Pancreas (tissue), 10 donors: ENCODE data around the gene NBPF8. TPM values are rescaled to one million over a fixed set of nuclear protein-coding genes. Genes with fewer than 3 reads are reported as not detected.
"Not testable (repeated sequence)": the region's sequence is repeated elsewhere in the genome, so short reads cannot be mapped to it uniquely, and the experiment has no call there.

Experiments used
- ATAC-seq, 4 donors: fragments of 200-7000 bp; cut with Tn5 transposase; one replicate each; pipeline versions ENCODE4 v1.8.0 to v1.9.1; 2020; ENCODE audit warnings: mild to moderate bottlenecking in 4 of 4, moderate library complexity in 4 of 4
- DNase-seq, 6 donors: peaks; one replicate each; pipeline ENCODE4 v3.0.0-alpha.2; 2020
- FAIRE-seq: peaks from 2 replicates; lab custom pipeline; 2012; peaks lifted over from hg19 to GRCh38; lab: Jason Lieb, UNC
- H3K27ac ChIP-seq, 4 donors: fragments of 200-600 bp; sonication (generic); 1 replicate in 3 of 4; 2 replicates in 1 of 4; pipeline versions ENCODE4 v1.5.0 to v1.8.0; 2020
- H3K27me3 ChIP-seq, 4 donors: fragments of 200-600 bp; one replicate each; pipeline ENCODE4 v1.8.0; 2021
- H3K36me3 ChIP-seq, 3 donors: fragments of 200-600 bp; sonication (generic) in 1 of 3; one replicate each; pipeline versions ENCODE4 v1.5.0 to v1.8.0; 2020 to 2021
- H3K4me1 ChIP-seq, 3 donors: fragments of 200-600 bp; one replicate each; pipeline ENCODE4 v1.8.0; 2021
- H3K4me3 ChIP-seq, 4 donors: fragments of 200-600 bp; sonication (generic) in 2 of 4; one replicate each; pipeline versions ENCODE4 v1.5.0 to v1.8.0; 2020 to 2021
- H3K9me3 ChIP-seq, 4 donors: fragments of 200-600 bp; one replicate each; pipeline ENCODE4 v1.8.0; 2021
- CTCF ChIP-seq, 4 donors: fragments of 200-600 bp; sonication (generic) in 3 of 4; IDR thresholded peaks; one replicate each; pipeline versions ENCODE4 v1.5.0 to v1.8.0; 2021; ENCODE audit warnings: antibody characterized with exemption in 4 of 4
- WGBS, 2 donors: extraction: QIAGEN DNeasy Blood & Tissue Kit; methylation state at CpG; one replicate each; pipeline ENCODE4 v1.1.7; 2013; 5-methylcytosine and 5-hydroxymethylcytosine counted together
- intact Hi-C, 3 donors: fragments of 100-400 bp; cut with DNase I; formaldehyde crosslinking; loops; one replicate each; pipeline versions ENCODE4 v1.11.1 to v1.14.2; 2022
- polyA plus RNA-seq, 2 donors: library from polyadenylated mRNA; stranded (reverse); fragments of 200-250 nt; gene quantifications; one replicate each; pipeline ENCODE4 v1.2.3, GENCODE V29; 2013
- total RNA-seq, 6 donors: library from RNA; stranded (reverse); fragmentation: NEBNext Ultra II Directional in 4 of 6; extraction: Animal tissue kit (Norgen Biotek cat#: 25700) in 4 of 6; gene quantifications; one replicate each; pipeline versions ENCODE4 v1.2.1 to v1.2.4, GENCODE V29; 2021 to 2023
- donor health status: healthy with polysubstance abuse.
- donor health status: DM: no; HTN: no; CAD: no; lungs with moderate emphysema.
- donor health status: DM: no; HTN: no; CAD: no.
- donor health status: control.
- donor health status: control.
- donor health status: Bipolar disorder and iron deficiency.
- donor health status: DM: yes; HTN: yes; CAD: no.
- donor health status: DM: no; HTN: no; CAD: no.
- donor health status: DM: no; HTN: no; CAD: no.
- donor health status: DM: yes; HTN: yes; CAD: no.

Gene NBPF8, protein sequence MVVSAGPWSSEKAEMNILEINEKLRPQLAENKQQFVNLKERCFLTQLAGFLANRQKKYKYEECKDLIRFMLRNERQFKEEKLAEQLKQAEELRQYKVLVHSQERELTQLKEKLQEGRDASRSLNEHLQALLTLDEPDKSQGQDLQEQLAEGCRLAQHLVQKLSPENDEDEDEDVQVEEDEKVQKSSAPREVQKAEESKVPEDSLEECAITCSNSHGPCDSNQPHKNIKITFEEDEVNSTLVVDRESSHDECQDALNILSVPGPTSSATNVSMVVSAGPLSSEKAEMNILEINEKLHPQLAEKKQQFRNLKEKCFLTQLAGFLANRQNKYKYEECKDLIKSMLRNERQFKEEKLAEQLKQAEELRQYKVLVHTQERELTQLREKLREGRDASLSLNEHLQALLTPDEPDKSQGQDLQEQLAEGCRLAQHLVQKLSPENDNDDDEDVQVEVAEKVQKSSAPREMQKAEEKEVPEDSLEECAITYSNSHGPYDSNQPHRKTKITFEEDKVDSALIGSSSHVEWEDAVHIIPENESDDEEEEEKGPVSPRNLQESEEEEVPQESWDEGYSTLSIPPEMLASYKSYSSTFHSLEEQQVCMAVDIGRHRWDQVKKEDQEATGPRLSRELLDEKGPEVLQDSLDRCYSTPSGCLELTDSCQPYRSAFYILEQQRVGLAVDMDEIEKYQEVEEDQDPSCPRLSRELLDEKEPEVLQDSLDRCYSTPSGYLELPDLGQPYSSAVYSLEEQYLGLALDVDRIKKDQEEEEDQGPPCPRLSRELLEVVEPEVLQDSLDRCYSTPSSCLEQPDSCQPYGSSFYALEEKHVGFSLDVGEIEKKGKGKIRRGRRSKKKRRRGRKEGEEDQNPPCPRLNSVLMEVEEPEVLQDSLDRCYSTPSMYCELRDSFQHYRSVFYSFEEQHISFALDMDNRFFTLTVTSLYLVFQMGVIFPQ
- total RNA-seq (1 to 10 TPM; 4.4 to 8.3 (median 5.6) TPM), polyA plus RNA-seq (10 to 100 TPM; 10.8 to 12.0 TPM)

GRCh38 chr1:120414911-120415480 is at the start of gene NBPF8:
Gene NBPF8 (plus strand): TSS chr1:120415035. CDS start chr1:120436523, 21,488 bp downstream.
- peak within 1 kb of the TSS in 3 of 4 donors; percentile 41 to 63 (median 60) for H3K27ac ChIP-seq
- FAIRE-seq = not testable (repeated sequence)

DNA sequence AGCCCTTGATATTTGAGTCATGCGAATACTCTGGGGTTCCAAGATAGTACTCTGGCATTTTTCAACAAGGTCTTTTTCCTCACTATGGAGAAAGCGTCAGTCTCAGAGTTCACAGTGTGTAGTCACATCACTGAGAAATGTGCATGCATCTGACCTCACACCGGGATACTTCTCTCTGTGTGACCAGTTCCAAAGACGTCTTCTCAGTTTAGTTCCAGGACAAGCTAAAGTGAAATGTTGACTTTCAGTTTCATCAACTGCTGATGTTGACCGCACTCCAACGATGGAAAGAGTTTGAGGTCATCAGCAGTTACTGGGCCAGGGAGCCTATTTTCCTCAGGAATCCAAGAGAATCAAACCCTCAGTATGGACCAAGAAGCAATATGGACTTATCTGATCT is 47.1 kb upstream of the NBPF8 start:
- H3K4me1 ChIP-seq, ATAC-seq, FAIRE-seq, H3K27me3 ChIP-seq, H3K4me3 ChIP-seq, H3K9me3 ChIP-seq, intact Hi-C loops, H3K27ac ChIP-seq, H3K36me3 ChIP-seq, DNase-seq: not testable (repeated sequence)
- WGBS, 2 donors = 76 to 94% methylated on average over 5 to 6 of the region's 6 CpGs

More at GRCh38 chr1:120414911-120415480, at the start of gene NBPF8:
- peak; percentile 59 to 92 (median 74) for DNase-seq
- peak; percentile 97 to 99 (median 98) for ATAC-seq
- WGBS, 2 donors = 1 to 3% methylated on average over 20 to 50 of the region's 64 CpGs
- H3K4me1 ChIP-seq, H3K36me3 ChIP-seq, intact Hi-C loops, H3K27me3 ChIP-seq, H3K9me3 ChIP-seq: not testable (repeated sequence)
- H3K4me3 ChIP-seq = peak within 1 kb of the TSS; percentile 39 to 54 (median 47)

DNA sequence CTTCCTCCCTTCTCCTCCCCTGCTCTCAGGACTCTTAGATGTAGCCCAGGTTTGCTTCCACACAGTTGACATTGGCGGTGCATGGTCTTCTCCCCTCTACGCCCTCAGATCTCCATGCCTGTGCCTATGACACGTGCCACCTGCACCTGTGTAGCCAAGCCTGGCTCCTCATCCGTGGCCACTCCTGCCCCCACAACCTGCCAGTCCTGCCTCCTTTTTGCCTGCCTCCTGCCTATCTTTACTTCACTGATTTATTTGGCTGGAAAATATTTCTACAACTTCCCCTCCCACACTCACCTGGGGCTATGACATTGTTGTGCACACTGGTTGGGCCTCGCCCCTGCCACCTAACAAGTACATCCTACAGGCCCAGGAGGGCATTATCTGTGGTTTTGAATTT is 28.2 kb upstream of the NBPF8 start:
- FAIRE-seq, DNase-seq: not testable (repeated sequence)
- WGBS, 2 donors = 76 to 83% methylated on average over 4 to 5 of the region's 5 CpGs

DNA sequence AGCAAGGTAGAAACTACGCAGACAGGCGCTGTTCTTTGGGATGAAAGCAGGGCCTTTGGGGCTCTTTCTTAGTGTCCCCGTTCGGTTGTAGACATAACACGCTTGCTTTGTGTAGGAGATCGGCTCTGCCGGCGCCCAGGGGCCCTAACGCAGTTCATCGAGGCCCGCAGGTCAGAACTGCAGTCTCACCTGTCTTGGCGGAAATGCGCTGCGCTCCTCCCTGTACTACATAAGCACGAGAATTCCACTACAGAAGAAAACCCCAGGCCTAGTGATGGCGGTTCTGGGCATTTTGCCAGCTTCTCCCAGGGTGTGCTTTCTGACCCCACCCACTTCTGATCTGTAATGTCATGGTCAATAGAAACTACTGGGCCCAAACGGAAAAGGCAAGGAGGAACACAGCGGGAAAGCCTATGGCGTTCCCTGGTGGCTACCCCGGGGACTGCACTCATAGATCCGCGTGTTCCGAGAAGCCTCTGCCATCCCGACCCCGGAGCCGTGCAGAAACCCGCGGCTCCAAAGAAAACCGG is 26.2 kb upstream of the NBPF8 start:
- H3K9me3 ChIP-seq, H3K4me1 ChIP-seq, ATAC-seq, FAIRE-seq, H3K27ac ChIP-seq, H3K27me3 ChIP-seq, H3K4me3 ChIP-seq, intact Hi-C loops, H3K36me3 ChIP-seq: not testable (repeated sequence)
- 18 to 28% methylated on average over 13 to 15 of the region's 29 CpGs for WGBS, 2 donors
- peak in 3 of 6 donors; percentile 1 to 37 (median 14) for DNase-seq

More for the DNA sequence above, 28.2 kb upstream of the NBPF8 start:
- ATAC-seq, H3K9me3 ChIP-seq, H3K27ac ChIP-seq, H3K27me3 ChIP-seq, H3K4me1 ChIP-seq, H3K4me3 ChIP-seq, intact Hi-C loops, H3K36me3 ChIP-seq: not testable (repeated sequence)

DNA sequence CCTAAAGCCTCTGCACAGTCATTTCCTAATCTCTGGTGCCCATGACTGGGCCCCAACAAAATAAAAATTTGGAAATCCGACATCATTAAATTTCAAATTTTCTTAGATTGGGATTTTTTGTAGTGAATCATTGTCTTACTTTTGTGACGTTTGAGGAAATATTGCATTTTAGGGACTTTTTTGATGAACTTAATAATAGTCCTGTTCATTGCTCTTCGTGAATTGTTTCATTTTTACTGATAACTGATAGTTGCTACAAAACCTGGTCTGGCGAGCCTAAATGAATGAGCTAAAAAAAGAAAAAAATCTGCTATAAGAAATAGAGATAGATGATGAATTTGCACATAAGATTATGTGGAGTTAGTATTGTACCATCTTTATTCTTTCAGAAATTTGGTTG is 23.5 kb upstream of the NBPF8 start:
- DNase-seq, H3K27ac ChIP-seq, H3K27me3 ChIP-seq, intact Hi-C loops, H3K9me3 ChIP-seq, ATAC-seq, H3K36me3 ChIP-seq, H3K4me3 ChIP-seq, FAIRE-seq, H3K4me1 ChIP-seq: not testable (repeated sequence)
- WGBS, 2 donors = 60 to 78% methylated on average over 3 to 4 of the region's 4 CpGs

DNA sequence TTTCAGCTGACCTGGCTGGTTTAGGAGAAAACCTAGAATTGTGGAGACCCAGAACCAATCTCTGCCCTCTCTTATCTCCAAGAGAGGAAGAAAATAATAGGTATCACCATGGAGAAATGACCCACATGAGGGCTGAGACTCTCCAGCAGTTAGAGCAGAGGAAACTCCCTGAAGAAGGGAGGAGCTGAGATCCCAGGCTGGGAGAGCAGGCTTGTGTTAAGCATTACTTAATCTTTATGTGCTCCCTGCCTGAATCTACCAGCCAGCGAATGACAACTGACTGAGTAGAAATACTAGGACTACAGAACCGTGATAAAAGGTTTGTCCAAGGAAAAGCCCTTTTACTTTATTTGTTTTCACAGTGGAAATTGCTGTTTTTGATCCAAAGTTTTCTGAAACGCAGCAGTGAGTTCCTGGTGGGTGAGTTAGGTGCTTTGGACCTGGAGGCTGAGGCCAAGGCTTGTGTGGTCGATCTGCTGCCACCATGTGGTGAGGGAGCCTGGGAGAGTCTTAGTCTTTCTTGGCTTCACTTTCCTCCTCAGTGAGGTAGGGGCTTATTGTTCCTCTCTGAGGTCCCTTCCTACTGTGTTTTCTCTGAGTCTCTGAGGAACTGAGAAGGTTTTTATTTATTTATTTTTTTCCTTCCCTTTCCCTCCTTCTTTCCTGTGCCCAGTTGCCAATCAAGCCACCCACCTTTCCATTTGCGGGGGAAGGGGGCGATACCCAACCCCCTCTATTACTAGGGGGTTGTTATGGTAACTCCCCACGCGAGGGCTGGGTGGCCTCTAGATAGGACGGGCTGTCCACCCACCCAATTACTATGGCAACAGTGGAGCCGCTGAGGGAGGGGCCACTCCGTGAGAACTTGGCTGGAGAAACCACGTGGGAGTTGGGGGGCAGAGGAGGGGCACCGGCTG is 21.3 kb upstream of the NBPF8 start:
- WGBS, 2 donors = 31 to 45% methylated on average over 4 to 6 of the region's 13 CpGs
- H3K9me3 ChIP-seq, H3K27me3 ChIP-seq, H3K36me3 ChIP-seq, H3K27ac ChIP-seq, H3K4me3 ChIP-seq, FAIRE-seq, intact Hi-C loops, DNase-seq, H3K4me1 ChIP-seq: not testable (repeated sequence)
- peak in 3 of 4 donors; percentile 37 to 66 (median 44) for ATAC-seq
- TF ChIP-seq CTCF (IDR thresholded peaks at IDR 0.05) = peak in 1 of 4 donors; percentile 8

DNA sequence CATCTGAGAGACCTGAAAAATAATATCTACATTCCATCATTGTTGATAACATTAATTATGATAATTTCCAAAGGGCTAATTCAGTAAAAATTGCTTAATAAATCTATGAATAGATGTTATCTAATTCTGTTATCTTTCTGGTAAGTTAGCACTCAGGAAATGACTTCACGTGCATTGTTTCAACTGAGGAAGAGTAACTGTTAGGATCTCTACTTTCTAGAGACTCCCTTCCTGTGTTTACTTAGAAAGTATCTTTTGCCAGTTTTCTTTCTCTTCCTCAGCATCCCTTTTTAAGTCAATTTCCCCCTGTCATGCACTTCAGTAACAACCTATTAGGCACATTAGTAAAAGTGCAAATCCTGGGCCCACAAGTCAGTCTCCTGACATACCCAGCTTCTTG is 9.5 kb upstream of the NBPF8 start:
- DNase-seq, H3K4me1 ChIP-seq, FAIRE-seq, ATAC-seq, H3K27me3 ChIP-seq, H3K36me3 ChIP-seq, intact Hi-C loops, H3K9me3 ChIP-seq, H3K27ac ChIP-seq, H3K4me3 ChIP-seq: not testable (repeated sequence)
- no CpG with 5 or more reads among the region's 1 CpG for WGBS, 2 donors

GRCh38 chr1:120414451-120414850 is 384 bp upstream of the NBPF8 start:
- H3K4me3 ChIP-seq = peak overlapping the region in 3 of 4 donors; percentile 39 to 54 (median 43)
- intact Hi-C loops, H3K9me3 ChIP-seq, DNase-seq, H3K27ac ChIP-seq, H3K36me3 ChIP-seq, ATAC-seq, FAIRE-seq, H3K4me1 ChIP-seq, H3K27me3 ChIP-seq: not testable (repeated sequence)
- WGBS, 2 donors = 8 to 10% methylated on average over 6 to 7 of the region's 16 CpGs

- H3K9me3 ChIP-seq, intact Hi-C loops, FAIRE-seq, H3K36me3 ChIP-seq, H3K4me1 ChIP-seq, H3K27me3 ChIP-seq: not testable (repeated sequence)
- WGBS, 2 donors = 4 to 7% methylated on average over 16 to 20 of the region's 23 CpGs
- Histone ChIP-seq H3K27ac (peak overlapping the region in 1 of 4 donors; percentile 63), H3K4me3 (peak overlapping the region; percentile 39 to 54 (median 47))
- DNase-seq = peak; percentile 6 to 50 (median 30)
- ATAC-seq = peak; percentile 78 to 93 (median 88)
These were observed 692 bp downstream of the NBPF8 start for GRCh38 chr1:120415492-120415961.
